Skin epidermis (tissue), 12 donors: ENCODE results near the gene HMGA1.
"Not testable (repeated sequence)": the region's sequence is repeated elsewhere in the genome, so short reads cannot be mapped to it uniquely, and the experiment has no call there.

Source experiments
- H3K27ac ChIP-seq, 21 experiments: fragments of 200-600 bp; sonication (generic) in 11 of 21; one replicate each; pipeline ENCODE4 v1.5.0; 2020; ENCODE audit warnings: mild to moderate bottlenecking in 3 of 21, inconsistent platforms in 2 of 21, moderate library complexity in 2 of 21
- H3K4me3 ChIP-seq, 7 experiments: fragments of 200-600 bp; sonication (generic) in 2 of 7; one replicate each; pipeline ENCODE4 v1.5.0; 2020; ENCODE audit warnings: inconsistent platforms in 2 of 7, mild to moderate bottlenecking in 2 of 7, moderate library complexity in 1 of 7

Gene HMGA1

DNA sequence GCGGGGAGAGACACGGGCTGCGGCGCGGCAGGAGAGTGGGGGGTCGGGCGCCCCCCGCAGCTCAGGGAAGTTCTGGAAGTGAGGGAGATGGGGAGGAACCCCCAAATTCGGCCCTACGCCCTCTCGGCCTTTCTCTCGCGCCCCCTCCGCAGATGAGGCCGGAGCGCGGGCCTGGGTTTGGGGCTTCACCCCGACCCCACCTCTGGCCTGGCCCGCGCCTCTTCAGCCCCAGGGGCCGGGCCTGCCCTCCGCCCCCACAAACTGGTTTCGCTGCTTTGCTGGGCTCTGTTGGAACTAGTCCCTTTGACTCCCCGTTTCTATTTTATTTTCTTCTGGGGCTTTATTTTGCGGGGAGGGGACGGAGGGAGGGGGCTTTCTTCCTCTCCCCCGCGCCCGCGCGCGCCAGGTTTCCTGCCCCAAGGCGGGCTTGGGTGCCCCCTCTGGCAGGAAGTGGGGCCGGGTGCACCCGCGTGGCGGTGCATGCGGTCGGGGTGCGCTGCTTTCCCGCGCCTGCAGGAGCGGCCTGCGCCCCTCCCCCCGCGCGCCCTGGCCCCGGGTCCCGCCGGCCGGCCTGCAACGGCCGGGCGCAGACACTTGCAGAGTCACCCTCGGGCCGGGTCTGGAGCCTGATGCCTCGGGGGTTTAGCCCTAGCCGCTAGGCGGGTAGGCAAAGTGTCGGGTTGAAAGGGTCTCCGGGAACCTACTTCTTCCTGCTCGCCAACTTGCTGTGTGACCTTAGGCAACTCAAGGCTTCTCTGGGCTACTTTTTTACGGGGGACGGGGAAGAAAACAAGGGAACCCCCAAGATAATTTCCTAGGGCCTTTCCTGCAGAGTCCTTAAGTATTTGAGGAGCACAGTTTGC lies 1.3 kb downstream of the HMGA1 start:
- Histone ChIP-seq H3K27ac (peak overlapping the region; percentile 69 to 95 (median 88)), H3K4me3 (peak overlapping the region; percentile 64 to 78 (median 72))

- Histone ChIP-seq H3K4me3 (peak overlapping the region; percentile 64 to 78 (median 72)), H3K27ac (peak overlapping the region in 15 of 21 experiments; percentile 80 to 95 (median 92))
Measured at GRCh38 chr6:34238585-34239499, 2.2 kb downstream of the HMGA1 start.

GRCh38 chr6:34239500-34239825 lies 2.8 kb downstream of the HMGA1 start:
- H3K4me3 ChIP-seq: no peak overlapping the region
- peak overlapping the region in 1 of 21 experiments; percentile 93 for H3K27ac ChIP-seq

DNA sequence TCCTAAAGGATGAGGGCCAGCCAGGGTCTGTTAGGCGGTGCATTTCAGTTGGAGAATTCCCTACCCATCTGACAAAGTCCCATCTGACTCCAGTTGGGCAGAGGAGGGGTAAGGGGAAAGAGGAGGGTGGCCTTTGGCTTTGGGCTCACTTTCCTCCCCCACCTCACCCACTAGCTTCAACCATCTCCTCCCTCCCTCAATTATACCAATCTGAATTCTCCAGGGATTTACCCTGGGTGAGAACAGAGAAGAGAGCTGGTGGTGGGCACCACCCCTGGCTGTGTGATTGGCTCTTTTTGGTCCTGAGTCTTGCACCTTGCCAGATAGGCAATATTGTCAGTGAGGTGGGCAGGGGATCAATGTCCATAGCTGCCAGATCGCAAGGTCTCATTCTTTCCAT lies 3.2 kb downstream of the HMGA1 start:
- no peak overlapping the region for H3K27ac ChIP-seq
- H3K4me3 ChIP-seq: no peak overlapping the region

DNA sequence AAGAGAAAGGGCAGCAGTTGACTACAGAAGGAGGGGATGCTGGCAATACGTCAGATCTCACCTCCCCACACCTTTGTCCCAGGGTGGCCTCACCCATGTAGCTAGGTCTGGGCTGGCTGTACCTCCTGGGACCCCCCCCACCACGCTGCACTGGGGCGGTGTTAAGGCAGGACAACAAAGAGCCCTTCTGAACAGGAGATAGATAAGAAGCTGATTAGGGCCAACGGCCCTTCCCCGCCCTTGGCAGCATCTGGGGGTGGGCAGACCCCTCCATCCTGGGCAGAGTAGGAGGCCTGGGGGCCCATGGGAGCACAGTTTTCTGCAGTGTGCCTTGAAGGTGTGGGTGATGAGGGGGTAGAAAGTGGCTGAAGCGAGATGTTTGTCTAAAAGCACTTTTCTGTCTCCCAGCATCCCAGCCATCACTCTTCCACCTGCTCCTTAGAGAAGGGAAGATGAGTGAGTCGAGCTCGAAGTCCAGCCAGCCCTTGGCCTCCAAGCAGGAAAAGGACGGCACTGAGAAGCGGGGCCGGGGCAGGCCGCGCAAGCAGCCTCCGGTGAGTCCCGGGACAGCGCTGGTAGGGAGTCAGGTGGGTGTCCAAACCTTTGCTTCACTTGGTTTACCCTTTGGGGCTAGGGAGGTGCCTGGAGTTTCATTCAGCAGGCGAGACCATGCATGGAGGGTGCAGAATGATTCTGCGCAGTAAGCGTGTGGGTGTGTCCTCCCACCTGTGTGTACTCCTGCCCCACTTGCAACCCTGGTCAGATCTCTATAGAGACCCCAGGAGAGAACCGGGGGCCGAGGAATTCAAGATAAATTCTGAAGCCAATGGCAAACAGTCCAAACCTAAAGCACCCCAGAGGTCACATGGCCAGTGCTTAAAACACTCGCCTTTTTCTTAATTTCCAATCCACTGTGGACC lies 3.9 kb downstream of the HMGA1 start:
- H3K4me3 ChIP-seq: no peak overlapping the region
- H3K27ac ChIP-seq: no peak overlapping the region

- H3K4me3 ChIP-seq: no peak overlapping the region
- H3K27ac ChIP-seq: no peak overlapping the region
Measured at GRCh38 chr6:34241351-34242215, 4.9 kb downstream of the HMGA1 start.

DNA sequence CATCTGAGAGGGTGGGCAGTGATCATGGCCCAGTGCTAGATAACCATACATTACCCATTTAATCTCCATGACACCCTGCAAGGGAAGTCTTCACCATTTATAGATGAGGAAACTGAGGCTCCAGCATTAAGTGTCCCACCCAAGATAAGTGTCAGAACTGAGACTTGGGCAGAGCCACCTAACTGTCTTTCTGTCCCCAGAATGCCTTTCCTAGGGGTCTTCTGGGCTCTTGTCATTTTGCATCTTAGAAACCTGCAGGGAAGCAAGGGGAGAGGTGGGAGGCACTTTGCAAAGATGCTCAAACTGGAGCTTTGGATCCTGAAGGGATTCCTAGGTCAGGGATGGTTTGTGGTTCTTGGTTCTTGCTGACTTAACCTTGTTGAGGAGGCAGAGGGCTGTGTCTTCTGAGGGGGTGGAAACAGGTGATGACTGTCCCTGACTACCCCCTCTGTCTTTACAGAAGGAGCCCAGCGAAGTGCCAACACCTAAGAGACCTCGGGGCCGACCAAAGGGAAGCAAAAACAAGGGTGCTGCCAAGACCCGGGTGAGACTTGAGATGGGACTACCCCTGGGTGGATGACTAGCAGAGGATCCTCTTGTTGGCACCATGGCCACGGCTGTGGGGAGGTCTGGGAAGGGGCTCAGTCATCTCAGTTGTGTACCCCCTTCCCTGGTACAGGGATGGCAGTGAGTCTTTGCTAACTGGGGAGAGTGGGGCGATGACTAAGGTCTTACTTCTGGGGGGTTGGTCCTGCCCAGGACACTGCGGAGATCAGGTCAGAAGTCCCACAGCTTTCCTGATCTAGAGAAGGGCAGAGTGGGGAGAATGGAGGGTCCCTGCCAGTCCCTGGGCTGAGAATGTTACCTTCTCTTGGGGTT lies 5.8 kb downstream of the HMGA1 start:
- no peak overlapping the region for H3K4me3 ChIP-seq
- H3K27ac ChIP-seq: peak overlapping the region in 4 of 21 experiments; percentile 18 to 43 (median 31)

DNA sequence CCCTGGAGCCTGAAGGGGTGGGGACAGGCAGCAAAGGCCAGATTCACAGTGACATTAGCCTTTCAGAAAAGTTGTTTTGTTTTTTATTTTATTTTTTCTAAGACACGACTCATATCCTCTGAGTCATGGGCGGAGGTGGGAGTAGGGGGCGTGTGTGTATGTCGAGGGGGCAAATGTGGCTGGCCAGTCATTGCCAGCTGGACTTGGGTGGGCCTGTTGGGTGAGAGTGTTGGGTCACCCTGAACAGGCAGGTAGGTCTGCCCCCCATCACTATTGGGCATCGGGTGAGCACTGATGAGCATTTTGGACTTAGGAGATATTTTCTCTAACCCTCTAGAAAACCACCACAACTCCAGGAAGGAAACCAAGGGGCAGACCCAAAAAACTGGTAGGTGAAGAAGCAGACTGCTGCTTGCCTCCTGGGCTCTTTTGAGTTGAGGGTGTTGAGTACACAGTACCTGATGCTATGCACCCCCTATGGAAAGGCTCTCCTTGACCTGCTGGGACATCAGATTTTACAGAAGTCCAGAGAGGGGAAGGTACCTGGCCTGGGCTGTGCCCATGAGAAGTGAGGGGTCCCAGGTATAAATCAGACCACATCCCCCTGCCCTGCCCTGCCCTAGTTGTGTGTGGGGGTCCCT lies 6.6 kb downstream of the HMGA1 start:
- Histone ChIP-seq H3K27ac (peak overlapping the region in 9 of 21 experiments; percentile 18 to 79 (median 43)), H3K4me3 (no peak overlapping the region)

- H3K4me3 ChIP-seq: no peak overlapping the region
- peak overlapping the region in 15 of 21 experiments; percentile 13 to 79 (median 54) for H3K27ac ChIP-seq
Measured at GRCh38 chr6:34243901-34244884, 7.5 kb downstream of the HMGA1 start.

DNA sequence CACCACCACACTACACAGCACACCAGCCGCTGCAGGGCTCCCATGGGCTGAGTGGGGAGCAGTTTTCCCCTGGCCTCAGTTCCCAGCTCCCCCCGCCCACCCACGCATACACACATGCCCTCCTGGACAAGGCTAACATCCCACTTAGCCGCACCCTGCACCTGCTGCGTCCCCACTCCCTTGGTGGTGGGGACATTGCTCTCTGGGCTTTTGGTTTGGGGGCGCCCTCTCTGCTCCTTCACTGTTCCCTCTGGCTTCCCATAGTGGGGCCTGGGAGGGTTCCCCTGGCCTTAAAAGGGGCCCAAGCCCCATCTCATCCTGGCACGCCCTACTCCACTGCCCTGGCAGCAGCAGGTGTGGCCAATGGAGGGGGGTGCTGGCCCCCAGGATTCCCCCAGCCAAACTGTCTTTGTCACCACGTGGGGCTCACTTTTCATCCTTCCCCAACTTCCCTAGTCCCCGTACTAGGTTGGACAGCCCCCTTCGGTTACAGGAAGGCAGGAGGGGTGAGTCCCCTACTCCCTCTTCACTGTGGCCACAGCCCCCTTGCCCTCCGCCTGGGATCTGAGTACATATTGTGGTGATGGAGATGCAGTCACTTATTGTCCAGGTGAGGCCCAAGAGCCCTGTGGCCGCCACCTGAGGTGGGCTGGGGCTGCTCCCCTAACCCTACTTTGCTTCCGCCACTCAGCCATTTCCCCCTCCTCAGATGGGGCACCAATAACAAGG lies 8.5 kb downstream of the HMGA1 start:
- peak overlapping the region in 7 of 21 experiments; percentile 13 to 76 (median 43) for H3K27ac ChIP-seq
- H3K4me3 ChIP-seq: not testable (repeated sequence)

- peak overlapping the region in 1 of 21 experiments; percentile 1 for H3K27ac ChIP-seq
- H3K4me3 ChIP-seq: not testable (repeated sequence)
Measured at GRCh38 chr6:34245761-34246140, 9.1 kb downstream of the HMGA1 start.

- peak overlapping the region in 4 of 21 experiments; percentile 0 to 92 (median 8) for H3K27ac ChIP-seq
Measured at GRCh38 chr6:34246249-34246562, 9.5 kb downstream of the HMGA1 start.

GRCh38 chr6:34246563-34247391 lies 10.1 kb downstream of the HMGA1 start:
- Histone ChIP-seq H3K27ac (peak overlapping the region in 10 of 21 experiments; percentile 12 to 96 (median 88)), H3K4me3 (no peak overlapping the region)

More at GRCh38 chr6:34246249-34246562, 9.5 kb downstream of the HMGA1 start:
- no peak overlapping the region for H3K4me3 ChIP-seq

- peak overlapping the region in 3 of 7 experiments; percentile 64 to 89 (median 88) for H3K4me3 ChIP-seq
- H3K27ac ChIP-seq: peak overlapping the region in 18 of 21 experiments; percentile 14 to 96 (median 89)
Measured at GRCh38 chr6:34247481-34248197, 11.0 kb downstream of the HMGA1 start.
